Upper lobe of left lung (tissue), 4 donors: ENCODE data around the gene TPD52L1.

Experiments
- POLR2A ChIP-seq, 4 donors: fragments of 450-650 bp; IDR thresholded peaks; one replicate each; pipeline ENCODE4 v1.5.1; 2016 to 2017; ENCODE audit warnings: antibody characterized with exemption in 4 of 4, mild to moderate bottlenecking in 2 of 4
- POLR2AphosphoS5 ChIP-seq, 2 donors: sonication (generic); formaldehyde crosslinking; IDR thresholded peaks; one replicate each; pipeline ENCODE4 v1.5.1; 2017; ENCODE audit warnings: antibody characterized with exemption in 2 of 2
- TF ChIP-seq, protein P1 (sequence below), 6 experiments: fragments of 450-650 bp in 4 of 6; fragments of 200-600 bp in 2 of 6; sonication (generic) in 2 of 6; IDR thresholded peaks; one replicate each; pipeline ENCODE4 v1.5.1; 2016 to 2019; ENCODE audit warnings: antibody characterized with exemption in 6 of 6

DNA sequence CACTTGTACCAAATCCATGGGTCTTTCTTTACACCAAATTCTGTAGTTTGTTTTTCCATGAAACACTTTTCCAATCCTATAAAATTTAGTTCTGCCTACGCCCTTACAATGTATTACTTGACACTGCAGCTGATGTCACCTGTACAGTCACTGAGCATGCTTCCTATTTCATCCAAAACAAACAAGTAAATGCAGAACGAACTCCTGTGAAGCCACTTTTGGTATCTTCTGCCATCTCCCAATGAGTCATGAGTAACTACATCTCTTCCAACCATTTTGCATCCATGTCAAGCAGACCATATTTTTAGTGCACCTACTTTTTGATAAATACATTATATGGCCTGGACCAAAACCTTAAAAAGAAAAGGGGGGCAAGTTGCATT, 105.8 kb downstream of the TPD52L1 start:
- TF ChIP-seq, protein P1, sequence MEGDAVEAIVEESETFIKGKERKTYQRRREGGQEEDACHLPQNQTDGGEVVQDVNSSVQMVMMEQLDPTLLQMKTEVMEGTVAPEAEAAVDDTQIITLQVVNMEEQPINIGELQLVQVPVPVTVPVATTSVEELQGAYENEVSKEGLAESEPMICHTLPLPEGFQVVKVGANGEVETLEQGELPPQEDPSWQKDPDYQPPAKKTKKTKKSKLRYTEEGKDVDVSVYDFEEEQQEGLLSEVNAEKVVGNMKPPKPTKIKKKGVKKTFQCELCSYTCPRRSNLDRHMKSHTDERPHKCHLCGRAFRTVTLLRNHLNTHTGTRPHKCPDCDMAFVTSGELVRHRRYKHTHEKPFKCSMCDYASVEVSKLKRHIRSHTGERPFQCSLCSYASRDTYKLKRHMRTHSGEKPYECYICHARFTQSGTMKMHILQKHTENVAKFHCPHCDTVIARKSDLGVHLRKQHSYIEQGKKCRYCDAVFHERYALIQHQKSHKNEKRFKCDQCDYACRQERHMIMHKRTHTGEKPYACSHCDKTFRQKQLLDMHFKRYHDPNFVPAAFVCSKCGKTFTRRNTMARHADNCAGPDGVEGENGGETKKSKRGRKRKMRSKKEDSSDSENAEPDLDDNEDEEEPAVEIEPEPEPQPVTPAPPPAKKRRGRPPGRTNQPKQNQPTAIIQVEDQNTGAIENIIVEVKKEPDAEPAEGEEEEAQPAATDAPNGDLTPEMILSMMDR (IDR thresholded peaks at IDR 0.05) = no peak
- TF ChIP-seq POLR2AphosphoS5 (IDR thresholded peaks at IDR 0.05) = no peak
- no peak for TF ChIP-seq POLR2A (IDR thresholded peaks at IDR 0.05)
